Ovary (tissue), 9 donors: ENCODE measurements around the gene DAGLA. TPM values are rescaled to one million over a fixed set of nuclear protein-coding genes. Genes with fewer than 3 reads are reported as not detected.

Experiments used
- DNase-seq, 5 donors: peaks; one replicate each; pipeline ENCODE4 v3.0.0-alpha.2; 2019 to 2020
- H3K27ac ChIP-seq, 2 donors: fragments of 200-600 bp; one replicate each; pipeline versions ENCODE4 v1.5.1 to v1.8.0; 2019 to 2022
- H3K27me3 ChIP-seq: fragments of 200-600 bp; one replicate; pipeline ENCODE4 v1.8.0; 2022
- H3K36me3 ChIP-seq: fragments of 200-600 bp; sonication (generic); one replicate; pipeline ENCODE4 v1.5.1; 2019
- H3K4me1 ChIP-seq: one replicate; pipeline ENCODE4 v1.8.1; 2013; ENCODE audit warnings: mild to moderate bottlenecking, moderate library complexity; ENCODE audit not compliant: insufficient read depth
- H3K4me3 ChIP-seq: fragments of 200-600 bp; sonication (generic); one replicate; pipeline ENCODE4 v1.5.1; 2017
- H3K9me3 ChIP-seq, 2 donors: fragments of 200-600 bp in 1 of 2; sonication (generic) in 1 of 2; one replicate each; pipeline versions ENCODE4 v1.5.1 to v1.8.1; 2013 to 2019; ENCODE audit warnings: mild to moderate bottlenecking in 1 of 2, moderate library complexity in 1 of 2
- CTCF ChIP-seq, 3 donors: fragments of 450-650 bp in 2 of 3; fragments of 200-600 bp in 1 of 3; IDR thresholded peaks; one replicate each; pipeline versions ENCODE4 v1.5.1 to v1.8.0; 2016 to 2022; ENCODE audit warnings: antibody characterized with exemption in 3 of 3, mild to moderate bottlenecking in 1 of 3
- EP300 ChIP-seq: sonication (generic); formaldehyde crosslinking; IDR thresholded peaks from one replicate; pipeline ENCODE4 v1.6.1; 2017; ENCODE audit warnings: antibody characterized with exemption
- POLR2A ChIP-seq: fragments of 450-650 bp; IDR thresholded peaks from one replicate; pipeline ENCODE4 v1.6.1; 2017; ENCODE audit warnings: antibody characterized with exemption, mild to moderate bottlenecking, moderate library complexity
- WGBS, 3 donors: extraction: QIAGEN DNeasy Blood & Tissue Kit in 1 of 3; methylation state at CpG; one replicate each; pipeline versions ENCODE4 v1.1.5 to v1.1.7; 2013 to 2017; 5-methylcytosine and 5-hydroxymethylcytosine counted together
- intact Hi-C, 4 donors: fragments of 100-400 bp; cut with DNase I; formaldehyde crosslinking; loops; one replicate each; pipeline versions ENCODE4 v1.11.0 to v1.15.1; 2022 to 2023
- polyA plus RNA-seq, 2 donors: library from polyadenylated mRNA; stranded (reverse); fragments of 200-250 nt in 1 of 2; fragments of 350-450 nt in 1 of 2; fragmentation: Illumina TruSeq in 1 of 2; extraction: RNeasy Lipid Tissue Mini Kit (QIAGEN cat#74804) in 1 of 2; gene quantifications; one replicate each; pipeline ENCODE4 v1.2.3, GENCODE V29; 2013 to 2014
- total RNA-seq, 7 donors: library from RNA; depleted of rRNA in 2 of 7; stranded (reverse); fragments of >200 nt in 2 of 7; fragmentation: NEBNext Ultra II Directional in 3 of 7; extraction: Animal tissue kit (Norgen Biotek cat#: 25700) in 3 of 7; gene quantifications; one replicate each; pipeline versions ENCODE4 v1.1.0 to v1.2.4, GENCODE V29; 2016 to 2023
- donor health status: DM: no; HTN: no; CAD: no; lungs with moderate emphysema.
- donor health status: DM: no; HTN: no; CAD: no.
- donor health status: Bipolar disorder and iron deficiency.
- donor health status: DM: yes; HTN: yes; CAD: no.
- donor health status: DM: no; HTN: no; CAD: no.
- donor health status: DM: yes; HTN: yes; CAD: no.

DAGLA gene
- total and polyA plus RNA-seq, 9 donors, result 0.40 to 4.4 (median 1.5) TPM

GRCh38 chr11:61771195-61771894 is 91.2 kb downstream of the DAGLA start:
- intact Hi-C loops, result no loop called here
- Histone ChIP-seq H3K27ac (peak overlapping the region in 1 of 2 donors; percentile 54), H3K4me1 (peaks cover 3% of the 10 kb centered on the region), H3K4me3 (no peak overlapping the region), H3K9me3 (no peaks in the 10 kb centered on the region), H3K27me3 (no peaks in the 10 kb centered on the region), H3K36me3 (no peaks in the 10 kb centered on the region)
- DNase-seq, result no peak
- WGBS, 3 donors, result 88 to 90% (median 89%) methylated on average over 15 of the region's 15 CpGs
- TF ChIP-seq CTCF (IDR thresholded peaks at IDR 0.05) (no peak), EP300 (no peak), POLR2A (no peak)

- intact Hi-C loops, result no loop called here
- Histone ChIP-seq H3K36me3 (no peaks in the 10 kb centered on the region), H3K27me3 (no peaks in the 10 kb centered on the region), H3K9me3 (no peaks in the 10 kb centered on the region), H3K4me1 (peaks cover 4% of the 10 kb centered on the region), H3K27ac (peak overlapping the region; percentile 36 to 54), H3K4me3 (no peak overlapping the region)
- no peak for TF ChIP-seq POLR2A
- no peak for TF ChIP-seq CTCF (IDR thresholded peaks at IDR 0.05)
- TF ChIP-seq EP300, result no peak
- DNase-seq, result no peak
- WGBS, 3 donors, result 41 to 44% (median 43%) methylated on average over 7 of the region's 7 CpGs
These were observed 91.8 kb downstream of the DAGLA start for GRCh38 chr11:61771985-61772455.

GRCh38 chr11:61773356-61773755 is 93.2 kb downstream of the DAGLA start:
- no peak overlapping the region for H3K4me3 ChIP-seq
- DNase-seq, result no peak
- H3K9me3 ChIP-seq, result no peaks in the 10 kb centered on the region
- H3K4me1 ChIP-seq, result peaks cover 10% of the 10 kb centered on the region
- no peaks in the 10 kb centered on the region for H3K27me3 ChIP-seq
- TF ChIP-seq EP300 (no peak), POLR2A (no peak), CTCF (IDR thresholded peaks at IDR 0.05) (no peak)
- intact Hi-C loops, result no loop called here
- H3K27ac ChIP-seq, result no peak overlapping the region
- no peaks in the 10 kb centered on the region for H3K36me3 ChIP-seq
- WGBS, 3 donors, result 71 to 75% (median 71%) methylated on average over 10 of the region's 10 CpGs

GRCh38 chr11:61773809-61774208 is 93.6 kb downstream of the DAGLA start:
- Histone ChIP-seq H3K4me3 (no peak overlapping the region), H3K36me3 (no peaks in the 10 kb centered on the region), H3K27ac (no peak overlapping the region), H3K9me3 (no peaks in the 10 kb centered on the region), H3K27me3 (no peaks in the 10 kb centered on the region), H3K4me1 (peaks cover 10% of the 10 kb centered on the region)
- no peak for TF ChIP-seq POLR2A
- TF ChIP-seq EP300, result no peak
- intact Hi-C loops, result no loop called here
- no peak for DNase-seq
- 83 to 86% (median 85%) methylated on average over 18 of the region's 18 CpGs for WGBS, 3 donors

GRCh38 chr11:61774411-61774810 is 94.2 kb downstream of the DAGLA start:
- Histone ChIP-seq H3K4me1 (peaks cover 8% of the 10 kb centered on the region), H3K4me3 (no peak overlapping the region), H3K9me3 (no peaks in the 10 kb centered on the region), H3K27ac (no peak overlapping the region), H3K27me3 (no peaks in the 10 kb centered on the region), H3K36me3 (no peaks in the 10 kb centered on the region)
- DNase-seq, result no peak
- TF ChIP-seq POLR2A, result no peak
- intact Hi-C loops, result no loop called here
- WGBS, 3 donors, result 76 to 80% (median 78%) methylated on average over 12 of the region's 12 CpGs
